ENCODE data around the gene TBL1Y. TPM values are rescaled to one million over a fixed set of nuclear protein-coding genes. Genes with fewer than 3 reads are reported as not detected.

The TBL1Y gene
- total RNA-seq, 1 donor from 2014 or later: 1.9 TPM

DNA sequence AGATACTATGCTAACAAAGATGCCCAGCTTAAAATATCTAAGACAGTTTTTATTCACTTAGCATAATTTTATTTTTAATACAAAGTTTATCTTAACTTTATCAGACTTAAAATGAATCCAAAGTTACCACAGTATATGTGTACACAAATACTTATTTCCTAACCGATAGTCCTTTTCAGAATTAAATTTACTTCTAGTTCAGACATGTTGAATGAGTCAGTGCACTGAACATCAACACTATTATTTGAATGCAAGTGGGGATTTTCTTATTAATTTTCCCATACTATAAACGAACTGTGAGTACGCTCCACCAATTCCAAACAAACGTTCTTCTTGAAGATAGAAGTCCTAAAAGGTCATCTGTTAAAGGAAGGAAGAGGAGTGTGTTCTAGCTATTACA, 39.5 kb downstream of the TBL1Y start:
- intact Hi-C loops (cut with DNase I): no loop called here
- no peaks in the 10 kb centered on the region for H3K9me3 ChIP-seq

DNA sequence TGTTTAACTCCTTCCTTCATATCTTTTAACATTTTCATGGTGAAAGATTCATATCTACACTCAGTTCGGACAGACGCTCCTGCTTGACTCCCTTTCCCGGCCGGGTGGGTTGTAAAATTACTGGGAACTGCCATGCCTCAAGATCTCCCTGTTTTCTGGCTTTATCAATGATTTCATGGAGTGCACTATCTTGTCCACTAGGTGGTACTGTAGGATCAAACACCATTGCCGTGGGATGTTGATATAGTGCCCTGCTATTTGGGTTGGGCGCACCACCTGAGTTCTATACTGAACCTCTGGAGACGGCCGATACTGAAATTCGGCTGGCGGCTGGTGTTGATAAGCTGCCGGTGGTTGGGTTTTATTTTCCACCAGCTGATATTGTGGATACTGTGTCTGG, 54.2 kb downstream of the TBL1Y start:
- Histone ChIP-seq H3K4me3 (no peak overlapping the region), H3K4me1 (no peaks in the 10 kb centered on the region), H3K27ac (no peak overlapping the region), H3K9me3 (no peaks in the 10 kb centered on the region), H3K27me3 (ENCODE audit: low read depth) (no peaks in the 10 kb centered on the region), H3K36me3 (no peaks in the 10 kb centered on the region)
- ATAC-seq (peak in 1 of 2 donors; percentile 73), DNase-seq (no peak)
- TF ChIP-seq, protein P1, sequence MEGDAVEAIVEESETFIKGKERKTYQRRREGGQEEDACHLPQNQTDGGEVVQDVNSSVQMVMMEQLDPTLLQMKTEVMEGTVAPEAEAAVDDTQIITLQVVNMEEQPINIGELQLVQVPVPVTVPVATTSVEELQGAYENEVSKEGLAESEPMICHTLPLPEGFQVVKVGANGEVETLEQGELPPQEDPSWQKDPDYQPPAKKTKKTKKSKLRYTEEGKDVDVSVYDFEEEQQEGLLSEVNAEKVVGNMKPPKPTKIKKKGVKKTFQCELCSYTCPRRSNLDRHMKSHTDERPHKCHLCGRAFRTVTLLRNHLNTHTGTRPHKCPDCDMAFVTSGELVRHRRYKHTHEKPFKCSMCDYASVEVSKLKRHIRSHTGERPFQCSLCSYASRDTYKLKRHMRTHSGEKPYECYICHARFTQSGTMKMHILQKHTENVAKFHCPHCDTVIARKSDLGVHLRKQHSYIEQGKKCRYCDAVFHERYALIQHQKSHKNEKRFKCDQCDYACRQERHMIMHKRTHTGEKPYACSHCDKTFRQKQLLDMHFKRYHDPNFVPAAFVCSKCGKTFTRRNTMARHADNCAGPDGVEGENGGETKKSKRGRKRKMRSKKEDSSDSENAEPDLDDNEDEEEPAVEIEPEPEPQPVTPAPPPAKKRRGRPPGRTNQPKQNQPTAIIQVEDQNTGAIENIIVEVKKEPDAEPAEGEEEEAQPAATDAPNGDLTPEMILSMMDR (IDR thresholded peaks at IDR 0.05): peak; percentile 56
- intact Hi-C loops (cut with DNase I): no loop called here

More for the DNA sequence above, 39.5 kb downstream of the TBL1Y start:
- Histone ChIP-seq H3K4me3 (no peak overlapping the region), H3K4me1 (no peaks in the 10 kb centered on the region), H3K27me3 (ENCODE audit: low read depth) (no peaks in the 10 kb centered on the region), H3K36me3 (no peaks in the 10 kb centered on the region), H3K27ac (no peak overlapping the region)
- ATAC-seq: no peak
- TF ChIP-seq, protein P1 (IDR thresholded peaks at IDR 0.05): no peak
- no peak for DNase-seq

DNA sequence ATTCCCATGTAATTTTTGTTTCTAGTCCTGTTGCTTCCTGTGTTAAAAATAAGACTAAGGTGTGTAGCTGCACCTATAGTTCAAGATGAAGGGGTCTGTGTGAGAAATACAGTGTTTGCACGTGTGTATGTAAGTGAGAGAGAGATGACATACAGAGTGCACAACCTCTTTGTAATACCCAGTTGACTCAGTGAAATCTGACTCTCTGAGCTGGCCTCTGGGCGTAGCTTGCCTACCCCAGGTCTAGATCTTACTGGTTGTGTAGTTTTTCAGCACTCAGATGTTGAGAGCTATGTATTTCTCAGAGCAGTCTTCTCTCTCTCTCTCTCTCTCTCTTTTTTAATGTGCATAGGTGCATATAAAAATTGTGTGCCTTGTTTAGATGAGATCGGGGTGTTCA, 56.0 kb downstream of the TBL1Y start:
- Histone ChIP-seq H3K27me3 (ENCODE audit: low read depth) (no peaks in the 10 kb centered on the region), H3K9me3 (no peaks in the 10 kb centered on the region), H3K4me1 (no peaks in the 10 kb centered on the region), H3K36me3 (no peaks in the 10 kb centered on the region), H3K27ac (no peak overlapping the region), H3K4me3 (no peak overlapping the region)
- intact Hi-C loops (cut with DNase I): no loop called here
- TF ChIP-seq, protein P1 (IDR thresholded peaks at IDR 0.05): no peak
- DNase-seq (no peak), ATAC-seq (no peak)

DNA sequence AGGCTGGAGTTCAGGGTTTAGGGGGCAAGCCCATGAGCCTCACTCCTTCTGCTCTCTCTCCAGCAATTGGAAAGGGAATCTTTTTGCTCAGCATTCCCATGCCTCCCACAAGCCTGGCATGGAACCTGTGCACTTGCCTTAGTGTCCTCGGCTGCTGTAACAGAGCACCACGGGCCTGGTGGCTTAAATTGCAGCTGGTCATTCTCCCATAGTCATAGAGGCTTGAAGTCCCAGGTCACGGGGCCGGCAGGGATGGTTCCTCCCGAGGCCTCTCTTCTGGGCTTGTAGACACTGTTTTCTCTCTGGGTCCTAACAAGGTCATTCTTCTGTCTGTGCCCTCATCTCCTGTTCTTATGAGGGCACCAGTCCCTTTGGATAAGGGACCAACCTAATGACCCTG, 57.2 kb downstream of the TBL1Y start:
- Histone ChIP-seq H3K4me3 (no peak overlapping the region), H3K36me3 (no peaks in the 10 kb centered on the region), H3K27ac (no peak overlapping the region), H3K4me1 (no peaks in the 10 kb centered on the region), H3K9me3 (no peaks in the 10 kb centered on the region), H3K27me3 (ENCODE audit: low read depth) (no peaks in the 10 kb centered on the region)
- TF ChIP-seq, protein P1 (IDR thresholded peaks at IDR 0.05): no peak
- no peak for DNase-seq
- ATAC-seq: no peak
- intact Hi-C loops (cut with DNase I): no loop called here

DNA sequence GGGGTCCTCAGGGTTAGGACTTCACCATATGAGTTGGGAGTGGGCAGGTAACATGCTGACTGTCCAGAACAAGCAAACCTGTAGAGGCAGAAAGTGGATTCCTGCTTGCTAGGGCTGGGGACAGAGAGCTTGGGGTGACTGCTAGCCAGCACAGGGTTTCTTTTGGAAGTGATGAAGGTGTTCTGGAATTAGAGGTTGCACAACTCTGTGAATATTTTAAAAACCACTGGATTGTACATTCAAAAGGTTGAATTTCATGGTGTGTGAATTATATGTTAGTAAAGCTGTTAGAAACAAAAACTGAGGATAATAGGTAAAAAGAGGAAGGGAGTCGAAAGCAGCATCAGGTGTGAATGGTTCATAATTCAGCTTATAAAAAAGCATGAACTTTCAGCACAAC, 57.7 kb downstream of the TBL1Y start:
- H3K4me3 ChIP-seq: no peak overlapping the region
- ATAC-seq (no peak), DNase-seq (no peak)
- no peaks in the 10 kb centered on the region for H3K9me3 ChIP-seq
- H3K27me3 ChIP-seq (ENCODE audit: low read depth): no peaks in the 10 kb centered on the region
- intact Hi-C loops (cut with DNase I): no loop called here
- no peak overlapping the region for H3K27ac ChIP-seq
- H3K36me3 ChIP-seq: no peaks in the 10 kb centered on the region
- no peaks in the 10 kb centered on the region for H3K4me1 ChIP-seq
- TF ChIP-seq, protein P1 (IDR thresholded peaks at IDR 0.05): no peak
